ENCODE results near the gene TPCN2. TPM values are rescaled to one million over a fixed set of nuclear protein-coding genes. Genes with fewer than 3 reads are reported as not detected.

Gene TPCN2
- total and polyA plus RNA-seq, 12 donors, result 3.1 to 21.6 (median 10.4) TPM

DNA sequence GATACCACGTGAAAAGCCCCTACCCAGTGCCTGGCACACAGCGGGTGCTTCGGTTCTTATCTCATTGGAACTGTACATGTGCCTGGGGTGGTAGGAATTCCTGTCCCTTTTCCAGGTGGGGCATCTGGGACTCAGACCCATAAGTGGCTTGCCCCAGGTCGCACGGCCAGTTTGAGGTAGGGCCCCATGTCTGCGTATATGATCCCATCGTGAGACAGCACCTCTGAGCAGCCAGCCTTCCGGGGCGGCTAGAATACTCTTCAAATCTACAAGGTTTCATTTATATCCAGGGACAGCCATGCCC, 73.5 kb downstream of the TPCN2 start:
- TF ChIP-seq CTCF (IDR thresholded peaks at IDR 0.05), result no peak
- TF ChIP-seq POLR2A (IDR thresholded peaks at IDR 0.05), result no peak
- Histone ChIP-seq H3K27ac (peak overlapping the region in 2 of 5 donors; percentile 37 to 75), H3K36me3 (replicated peaks in 1 of 2) (no peaks in the 10 kb centered on the region), H3K4me1 (replicated peaks in 1 of 2) (peaks cover 12% of the 10 kb centered on the region in 2 donors), H3K27me3 (no peaks in the 10 kb centered on the region), H3K9me3 (replicated peaks in 1 of 3) (no peaks in the 10 kb centered on the region), H3K4me3 (no peak overlapping the region)
- 81 to 88% (median 86%) methylated on average over 6 to 9 of the region's 9 CpGs for WGBS, 4 donors
- no peak for DNase-seq
- intact Hi-C loops (cut with DNase I), result no loop called here

GRCh38 chr11:69122630-69123431, 74.1 kb downstream of the TPCN2 start:
- Histone ChIP-seq H3K4me3 (peak overlapping the region in 1 of 4 donors; percentile 12), H3K4me1 (replicated peaks in 1 of 2) (peaks cover 12% of the 10 kb centered on the region in 2 donors)

DNA sequence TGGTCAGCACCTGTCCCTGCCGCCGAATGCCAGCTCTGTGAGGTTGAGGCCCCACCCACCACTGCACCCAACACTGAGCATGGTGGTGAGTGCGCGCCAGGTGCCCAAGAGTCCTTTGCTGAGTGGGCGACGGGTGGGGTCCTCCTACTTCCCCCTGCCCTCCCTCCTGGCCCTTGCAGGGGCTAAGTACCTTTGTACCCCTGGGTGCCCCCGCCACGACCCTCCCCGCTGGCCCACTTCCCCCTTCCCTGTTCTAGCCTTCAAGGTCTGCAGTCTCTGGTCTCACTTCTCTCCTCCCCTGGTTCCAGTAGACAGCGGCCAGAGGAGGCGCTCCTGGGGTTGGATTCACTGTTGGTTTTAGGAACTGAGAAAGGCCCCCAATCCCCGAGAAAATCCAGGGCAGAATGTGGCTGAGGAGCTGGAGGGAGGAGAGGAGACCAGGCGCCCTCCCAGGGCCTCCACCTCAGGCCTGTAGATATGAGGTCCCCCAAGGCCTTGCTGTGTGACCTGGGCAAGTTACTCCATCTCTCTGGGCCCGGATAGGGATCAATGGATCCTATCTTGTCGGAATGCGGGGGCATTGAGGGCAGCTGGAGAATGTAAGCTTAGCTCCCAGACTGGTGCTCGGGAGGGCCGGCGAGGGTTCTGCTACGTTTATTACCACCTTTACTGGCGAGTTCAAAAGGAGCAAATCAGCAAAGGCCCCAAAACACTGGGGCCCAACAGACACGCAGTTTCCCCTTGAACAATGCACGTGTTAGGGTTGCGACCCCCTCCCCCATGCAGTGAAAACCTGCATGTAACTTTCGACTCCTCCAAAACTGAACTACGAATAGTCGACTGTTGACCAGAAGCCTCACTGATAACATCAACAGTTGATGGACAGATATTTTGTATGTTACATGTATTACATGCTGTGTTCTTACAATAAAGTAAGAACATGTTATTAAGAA, 75.1 kb downstream of the TPCN2 start:
- no peak for DNase-seq
- no peaks in the 10 kb centered on the region for H3K9me3 ChIP-seq (replicated peaks in 1 of 3)
- H3K4me1 ChIP-seq (replicated peaks in 1 of 2), result peaks cover 12% of the 10 kb centered on the region in 2 donors
- H3K27ac ChIP-seq, result peak overlapping the region in 2 of 5 donors; percentile 13 to 75
- no peaks in the 10 kb centered on the region for H3K27me3 ChIP-seq
- intact Hi-C loops (cut with DNase I), result no loop called here
- no peaks in the 10 kb centered on the region for H3K36me3 ChIP-seq (replicated peaks in 1 of 2)
- 76 to 86% (median 82%) methylated on average over 21 to 27 of the region's 27 CpGs for WGBS, 4 donors
- peak overlapping the region in 1 of 4 donors; percentile 12 for H3K4me3 ChIP-seq
- no peak for TF ChIP-seq CTCF (IDR thresholded peaks at IDR 0.05)
- TF ChIP-seq POLR2A (IDR thresholded peaks at IDR 0.05), result no peak

More at GRCh38 chr11:69122630-69123431, 74.1 kb downstream of the TPCN2 start:
- TF ChIP-seq CTCF (IDR thresholded peaks at IDR 0.05), result no peak
- TF ChIP-seq POLR2A (IDR thresholded peaks at IDR 0.05), result peak in 1 of 2 donors; percentile 44
- H3K36me3 ChIP-seq (replicated peaks in 1 of 2), result no peaks in the 10 kb centered on the region
- no peaks in the 10 kb centered on the region for H3K9me3 ChIP-seq (replicated peaks in 1 of 3)
- 3 to 16% (median 15%) methylated on average over 15 to 27 of the region's 27 CpGs for WGBS, 4 donors
- no peaks in the 10 kb centered on the region for H3K27me3 ChIP-seq
- peak overlapping the region in 2 of 5 donors; percentile 37 to 75 for H3K27ac ChIP-seq
- peak; percentile 38 to 93 (median 79) for DNase-seq
- intact Hi-C loops (cut with DNase I), result no loop called here

- Histone ChIP-seq H3K36me3 (replicated peaks in 1 of 2) (no peaks in the 10 kb centered on the region), H3K4me1 (replicated peaks in 1 of 2) (peaks cover 12% of the 10 kb centered on the region in 2 donors), H3K27me3 (no peaks in the 10 kb centered on the region), H3K27ac (no peak overlapping the region), H3K9me3 (replicated peaks in 1 of 3) (no peaks in the 10 kb centered on the region), H3K4me3 (no peak overlapping the region)
- DNase-seq, result no peak
- TF ChIP-seq CTCF (IDR thresholded peaks at IDR 0.05) (no peak), POLR2A (IDR thresholded peaks at IDR 0.05) (no peak)
- intact Hi-C loops (cut with DNase I), result no loop called here
- whole genome bisulfite sequencing, 4 donors, result 89 to 97% (median 93%) methylated on average over 2 to 3 of the region's 3 CpGs
Measured at GRCh38 chr11:69125861-69126260, 77.1 kb downstream of the TPCN2 start.
